ENCODE results near the gene NUDT14. TPM values are rescaled to one million over a fixed set of nuclear protein-coding genes. Genes with fewer than 3 reads are reported as not detected.

NUDT14 gene
- total RNA-seq, 2 donors from 2014 or later = 32.9 to 36.5 TPM

GRCh38 chr14:105151838-105152793 is 29.0 kb downstream of the NUDT14 start:
- Histone ChIP-seq H3K27me3 (replicated peaks; ENCODE audit: insufficient read depth) (no peaks in the 10 kb centered on the region), H3K4me1 (replicated peaks) (no peaks in the 10 kb centered on the region), H3K36me3 (no peaks in the 10 kb centered on the region), H3K4me3 (no peak overlapping the region), H3K9me3 (no peaks in the 10 kb centered on the region), H3K27ac (no peak overlapping the region)
- intact Hi-C loops (cut with DNase I) = no loop called here
- DNase-seq (ENCODE audit: low spot score) = no peak
- no peak for TF ChIP-seq POLR2AphosphoS5 (IDR thresholded peaks at IDR 0.05)
- no peak for TF ChIP-seq CTCF (IDR thresholded peaks at IDR 0.05)
- no peak for TF ChIP-seq POLR2A (IDR thresholded peaks at IDR 0.05)
- 82% methylated on average over 39 of the region's 44 CpGs for WGBS

DNA sequence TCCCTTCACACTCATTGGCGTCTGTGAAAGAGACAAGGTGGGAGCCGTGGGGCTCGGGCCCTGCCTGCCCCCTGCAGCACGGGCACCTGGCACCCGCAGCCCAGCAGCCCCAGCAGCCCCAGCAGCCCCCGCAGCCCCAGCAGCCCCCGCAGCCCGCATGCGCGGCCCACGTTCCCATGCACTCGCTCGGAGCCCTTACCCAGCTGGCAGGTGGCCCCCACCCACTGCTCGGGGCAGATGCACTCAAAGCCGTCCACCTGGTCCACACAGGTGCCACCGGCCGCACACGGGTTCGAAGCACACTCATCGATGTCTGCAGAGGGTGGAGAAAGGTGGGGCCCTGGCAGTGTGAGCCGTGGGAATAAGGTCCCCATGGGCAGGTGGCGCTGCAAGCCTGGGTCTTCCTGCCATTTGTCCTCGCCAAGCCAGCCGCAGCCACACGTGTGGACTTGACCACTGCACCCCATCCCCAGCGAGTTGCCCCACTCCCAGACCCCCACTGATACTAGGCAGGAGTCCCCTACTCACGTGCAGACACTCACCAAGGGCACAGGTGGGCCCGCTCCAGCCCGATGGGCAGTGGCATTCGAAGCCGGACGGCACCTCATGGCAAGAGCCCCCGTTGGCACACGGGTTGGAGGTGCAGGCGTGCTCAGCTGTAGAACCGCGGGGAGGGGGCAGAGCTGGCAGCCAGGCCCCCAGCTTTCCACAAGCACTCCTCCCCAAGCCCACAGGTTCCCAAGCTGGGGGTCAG is 29.9 kb downstream of the NUDT14 start:
- Histone ChIP-seq H3K9me3 (no peaks in the 10 kb centered on the region), H3K4me1 (replicated peaks) (no peaks in the 10 kb centered on the region), H3K27ac (no peak overlapping the region), H3K36me3 (no peaks in the 10 kb centered on the region), H3K4me3 (no peak overlapping the region), H3K27me3 (replicated peaks; ENCODE audit: insufficient read depth) (no peaks in the 10 kb centered on the region)
- WGBS = 87% methylated on average over 33 of the region's 37 CpGs
- intact Hi-C loops (cut with DNase I) = no loop called here
- no peak for DNase-seq (ENCODE audit: low spot score)
- TF ChIP-seq POLR2A (IDR thresholded peaks at IDR 0.05) = no peak
- TF ChIP-seq POLR2AphosphoS5 (IDR thresholded peaks at IDR 0.05) = no peak
- no peak for TF ChIP-seq CTCF (IDR thresholded peaks at IDR 0.05)

DNA sequence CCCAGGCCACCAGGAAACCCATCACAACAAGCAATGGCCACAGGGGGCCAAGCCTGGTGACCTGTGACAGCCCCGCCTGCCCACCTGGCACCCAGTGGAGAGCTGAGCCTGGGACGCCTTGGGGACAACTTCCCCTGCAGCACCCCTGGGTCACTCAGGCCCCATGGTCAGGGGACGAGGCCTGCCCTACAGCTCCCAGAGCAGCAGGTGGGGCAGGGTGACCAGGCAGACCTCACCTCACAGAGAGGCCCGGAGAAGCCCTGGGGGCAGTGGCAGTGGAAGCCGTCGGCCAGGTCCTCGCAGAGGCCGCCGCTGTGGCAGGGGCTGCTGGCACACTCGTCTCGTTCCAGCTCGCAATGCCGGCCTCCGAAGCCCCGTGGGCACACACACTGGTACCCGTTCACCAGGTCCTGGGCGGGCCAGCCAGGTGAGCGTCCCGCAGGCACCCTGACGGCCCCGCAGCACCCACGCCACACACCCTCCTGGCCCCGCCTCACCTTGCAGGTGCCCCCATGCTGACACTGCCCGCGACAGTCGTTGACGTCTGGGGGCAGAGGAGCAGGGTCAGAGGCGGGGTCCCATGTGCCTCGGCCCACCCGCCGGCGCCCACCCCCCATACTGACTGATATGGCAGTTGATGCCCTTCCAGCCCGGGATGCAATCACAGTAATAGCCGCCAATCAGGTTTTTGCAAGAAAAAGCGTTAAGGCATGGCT is 30.6 kb downstream of the NUDT14 start:
- no peak overlapping the region for H3K4me3 ChIP-seq
- no peaks in the 10 kb centered on the region for H3K36me3 ChIP-seq
- H3K9me3 ChIP-seq = no peaks in the 10 kb centered on the region
- DNase-seq (ENCODE audit: low spot score) = no peak
- 85% methylated on average over 34 of the region's 35 CpGs for WGBS
- H3K27me3 ChIP-seq (replicated peaks; ENCODE audit: insufficient read depth) = no peaks in the 10 kb centered on the region
- intact Hi-C loops (cut with DNase I) = no loop called here
- TF ChIP-seq POLR2AphosphoS5 (IDR thresholded peaks at IDR 0.05) (no peak), CTCF (IDR thresholded peaks at IDR 0.05) (no peak), POLR2A (IDR thresholded peaks at IDR 0.05) (no peak)
- no peak overlapping the region for H3K27ac ChIP-seq
- H3K4me1 ChIP-seq (replicated peaks) = no peaks in the 10 kb centered on the region

GRCh38 chr14:105150026-105150367 is 31.1 kb downstream of the NUDT14 start:
- no peak for DNase-seq (ENCODE audit: low spot score)
- Histone ChIP-seq H3K4me3 (no peak overlapping the region), H3K27me3 (replicated peaks; ENCODE audit: insufficient read depth) (no peaks in the 10 kb centered on the region), H3K27ac (no peak overlapping the region), H3K36me3 (no peaks in the 10 kb centered on the region), H3K9me3 (no peaks in the 10 kb centered on the region), H3K4me1 (replicated peaks) (no peaks in the 10 kb centered on the region)
- no peak for TF ChIP-seq POLR2A (IDR thresholded peaks at IDR 0.05)
- no peak for TF ChIP-seq CTCF (IDR thresholded peaks at IDR 0.05)
- TF ChIP-seq POLR2AphosphoS5 (IDR thresholded peaks at IDR 0.05) = no peak
- intact Hi-C loops (cut with DNase I) = no loop called here
- 92% methylated on average over 4 of the region's 4 CpGs for WGBS

Measured in prostate gland (tissue), 2 donors.